Ramos (cell line): Measurements from ENCODE around the gene NGFR.

Source experiments
- in situ Hi-C: fragments of 300-500 bp; cut with MboI; formaldehyde crosslinking; loops from one replicate; pipeline ENCODE4 v1.14.3; 2022; ENCODE audit warnings: low sequenced_read_pairs; ENCODE audit not compliant: unreplicated experiment

Gene NGFR

DNA sequence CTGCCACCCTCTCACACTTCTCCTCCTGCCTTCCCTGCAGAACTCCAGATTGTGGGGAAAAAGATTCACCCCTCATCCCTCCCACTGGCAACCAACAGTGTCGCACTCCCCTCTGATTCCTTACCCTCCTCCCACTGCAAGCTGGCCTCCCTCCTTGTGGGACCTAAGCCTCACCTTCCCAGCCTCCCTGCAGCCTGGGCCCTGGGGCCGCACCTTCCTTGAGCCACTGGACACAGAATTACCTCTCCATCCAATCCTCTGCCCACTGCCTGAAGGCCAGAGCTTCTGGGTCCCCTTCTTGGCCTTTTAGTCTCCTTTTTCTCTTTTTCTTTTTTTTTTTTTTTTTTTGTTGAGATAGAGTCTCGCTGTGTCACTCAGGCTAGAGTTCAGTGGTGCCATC lies 33.9 kb downstream of the NGFR start:
- in situ Hi-C loops, result no loop called here

GRCh38 chr17:49530118-49530517 lies 35.0 kb downstream of the NGFR start:
- in situ Hi-C loops, result no loop called here

GRCh38 chr17:49543860-49544259 lies 48.8 kb downstream of the NGFR start:
- in situ Hi-C loops, result no loop called here

- in situ Hi-C loops, result no loop called here
These were observed 50.0 kb downstream of the NGFR start for GRCh38 chr17:49545007-49545660.

DNA sequence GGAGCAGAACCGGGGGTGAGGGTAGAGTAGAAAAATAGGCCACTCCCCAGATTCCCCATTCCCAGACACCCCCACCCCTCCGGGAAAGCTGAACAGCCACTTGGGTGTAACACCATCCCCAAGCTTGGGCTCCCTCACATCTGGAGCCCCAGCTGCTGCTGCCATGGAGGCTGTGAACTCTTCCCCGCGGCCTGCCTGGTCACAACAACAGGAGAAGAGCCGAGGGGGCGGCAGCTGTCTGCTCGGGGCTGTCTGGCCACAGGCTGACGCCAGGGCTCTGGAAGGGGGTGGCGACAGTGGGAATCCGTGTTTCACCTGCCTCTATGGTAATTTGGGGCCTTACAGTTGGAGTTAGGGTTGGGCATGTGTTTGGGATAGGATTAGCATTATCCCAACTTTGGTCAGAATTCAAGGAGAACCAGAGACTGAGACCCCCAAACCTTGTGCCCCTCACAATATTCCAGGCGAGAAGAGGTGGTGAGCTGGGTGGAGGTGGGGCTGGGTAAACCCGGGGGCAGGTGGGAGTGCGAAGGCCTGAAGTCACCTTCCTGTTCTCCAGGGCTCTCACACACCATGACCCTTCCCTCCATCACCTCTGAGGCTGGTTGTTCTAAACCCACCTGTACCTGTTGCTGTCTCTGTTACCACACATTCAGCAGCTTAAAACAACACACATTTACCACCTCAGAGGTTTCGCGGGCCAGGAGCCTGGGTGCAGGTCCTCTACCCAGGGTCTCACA lies 50.9 kb downstream of the NGFR start:
- in situ Hi-C loops, result no loop called here

GRCh38 chr17:49546546-49547535 lies 51.7 kb downstream of the NGFR start:
- in situ Hi-C loops, result no loop called here

GRCh38 chr17:49547566-49547965 lies 52.5 kb downstream of the NGFR start:
- in situ Hi-C loops, result no loop called here

DNA sequence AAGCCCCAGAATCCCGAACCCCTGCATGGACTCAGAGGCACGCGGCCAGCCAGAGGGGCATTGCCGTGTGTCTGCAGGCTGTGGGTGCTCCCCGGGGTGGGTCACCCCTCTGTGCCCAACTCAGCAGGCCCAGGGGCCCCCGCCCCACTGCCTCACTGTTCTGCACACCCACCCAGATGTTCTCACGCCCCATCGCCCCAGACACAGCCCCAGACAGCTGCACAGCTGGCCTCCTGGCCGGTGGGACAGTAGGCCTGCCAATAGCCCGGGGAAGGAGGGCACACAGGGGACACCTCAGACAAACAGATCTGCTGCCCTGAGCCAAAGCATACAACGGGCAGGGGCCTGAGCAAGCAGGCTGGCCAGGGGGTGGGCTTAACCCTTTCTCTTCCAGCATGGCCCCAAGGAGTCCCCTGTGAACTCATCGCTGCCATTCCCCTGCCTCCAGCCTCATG lies 53.0 kb downstream of the NGFR start:
- in situ Hi-C loops, result no loop called here

DNA sequence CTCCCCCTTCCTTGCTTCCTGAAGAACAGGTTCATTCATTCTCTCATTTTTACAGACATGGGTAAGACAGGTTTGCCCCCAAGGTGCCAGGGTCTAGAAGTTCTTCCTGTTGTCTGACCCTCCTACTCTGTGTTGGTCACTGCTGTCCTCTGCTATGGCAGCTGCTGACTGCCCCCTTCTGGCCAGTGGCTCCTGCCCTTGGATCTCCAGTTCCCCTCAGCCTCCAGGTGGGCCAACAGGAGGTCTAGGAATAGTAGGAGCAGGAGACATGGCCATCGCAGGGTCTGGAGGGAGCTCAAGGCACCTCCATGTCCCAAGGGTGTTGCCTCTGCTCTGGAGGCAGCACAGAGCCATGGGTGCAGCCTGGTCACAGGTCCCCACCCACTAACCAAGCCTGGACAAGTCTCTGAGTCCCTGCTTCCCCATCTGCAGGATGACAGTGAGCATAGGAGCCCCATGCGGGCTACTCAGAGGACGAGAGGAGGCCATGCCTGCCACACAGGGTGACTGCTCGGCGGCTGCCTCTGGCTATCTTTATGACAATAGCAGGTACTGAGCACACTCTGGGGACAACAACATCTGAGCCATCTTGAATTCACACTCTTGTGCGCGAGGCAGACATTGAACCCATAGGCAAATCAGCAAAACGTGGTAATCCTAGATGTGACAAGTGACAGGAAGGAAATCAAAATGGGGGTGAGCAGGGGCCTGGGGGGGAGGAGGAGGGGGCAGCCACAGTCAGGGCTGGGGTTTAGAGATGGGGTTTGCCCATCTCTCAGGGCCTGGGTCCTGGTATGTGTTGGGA lies 53.6 kb downstream of the NGFR start:
- in situ Hi-C loops, result no loop called here

DNA sequence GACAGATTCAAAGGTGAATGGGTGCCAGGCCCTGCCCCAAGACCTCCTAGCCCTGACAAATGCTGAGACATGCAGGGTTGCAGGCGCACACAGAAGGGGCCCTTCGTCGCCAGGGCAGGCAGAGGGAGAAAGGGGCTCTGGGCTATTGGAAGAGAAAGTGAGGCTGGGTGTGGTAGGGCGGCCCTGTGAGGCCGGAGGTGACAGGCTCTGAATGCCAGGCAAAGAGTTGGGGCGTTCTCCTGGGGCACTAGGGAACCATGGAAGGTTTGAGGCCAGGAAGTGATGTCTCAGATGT lies 54.2 kb downstream of the NGFR start:
- in situ Hi-C loops, result no loop called here

- in situ Hi-C loops, result loop anchor here (5.0 to 10.0 kb wide), 2 partner anchors 113 to 145 kb away; no protein-coding TSS in a partner anchor
These were observed 54.9 kb downstream of the NGFR start for GRCh38 chr17:49549691-49550678.

DNA sequence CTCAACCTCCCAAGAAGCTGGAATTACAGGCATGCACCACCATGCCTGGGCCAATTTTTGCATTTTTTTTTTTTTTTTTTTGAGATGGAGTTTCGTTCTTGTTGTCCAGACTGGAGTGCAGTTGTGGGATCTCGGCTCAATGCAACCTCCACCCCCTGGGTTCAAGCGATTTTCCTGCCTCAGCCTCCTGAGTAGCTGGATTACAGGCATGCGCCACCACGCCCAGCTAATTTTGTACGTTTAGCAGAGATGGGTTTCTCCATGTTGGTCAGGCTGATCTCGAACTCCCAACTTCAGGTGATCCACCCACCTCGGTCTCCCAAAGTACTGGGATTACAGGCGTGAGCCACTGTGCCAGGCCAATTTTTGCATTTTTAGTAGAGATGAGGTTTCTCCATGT lies 55.7 kb downstream of the NGFR start:
- in situ Hi-C loops, result loop anchor here (5.0 to 10.0 kb wide), 2 partner anchors 113 to 146 kb away; no protein-coding TSS in a partner anchor

DNA sequence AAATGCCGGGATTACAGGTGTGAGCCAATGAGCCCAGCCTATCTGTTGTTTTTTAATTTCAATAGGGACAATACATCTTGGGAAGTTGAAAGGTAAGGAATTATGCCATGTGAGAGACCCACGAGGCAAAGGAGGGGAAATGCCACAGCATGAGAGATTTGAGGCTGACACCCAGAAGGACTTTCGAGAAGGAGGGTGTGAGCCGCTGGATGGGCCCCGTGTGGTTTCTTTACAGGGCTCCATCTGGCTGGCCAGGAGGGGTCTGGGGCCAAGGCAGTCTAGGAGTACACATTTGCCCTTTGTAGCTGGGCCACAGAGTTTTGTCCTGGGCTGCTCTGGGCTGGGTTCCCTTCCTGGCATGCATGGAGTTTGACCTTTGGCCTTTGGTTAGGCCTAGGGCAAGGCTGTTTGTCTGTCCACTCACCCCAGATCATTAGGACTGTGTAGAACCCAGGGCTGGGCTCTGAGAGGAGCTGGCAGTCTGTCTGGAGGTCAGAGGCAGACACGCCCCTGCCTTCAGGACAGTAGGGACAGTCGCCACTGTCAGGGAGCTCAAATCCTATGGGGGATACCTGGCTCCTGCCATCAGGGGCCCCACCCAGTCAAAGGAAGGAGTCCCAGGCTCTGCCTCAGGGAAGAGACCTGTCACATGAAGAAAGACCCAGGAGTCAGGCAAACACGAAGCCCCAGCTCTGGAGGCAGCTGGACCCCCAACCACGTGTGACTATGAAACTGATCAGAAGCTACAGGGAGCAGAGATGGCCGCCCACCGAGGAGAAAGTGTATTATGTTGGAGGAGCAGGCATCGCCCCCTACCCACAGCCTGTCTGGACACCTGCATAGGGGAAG lies 56.4 kb downstream of the NGFR start:
- in situ Hi-C loops, result loop anchor here (5.0 to 10.0 kb wide), 2 partner anchors 114 to 147 kb away; no protein-coding TSS in a partner anchor

DNA sequence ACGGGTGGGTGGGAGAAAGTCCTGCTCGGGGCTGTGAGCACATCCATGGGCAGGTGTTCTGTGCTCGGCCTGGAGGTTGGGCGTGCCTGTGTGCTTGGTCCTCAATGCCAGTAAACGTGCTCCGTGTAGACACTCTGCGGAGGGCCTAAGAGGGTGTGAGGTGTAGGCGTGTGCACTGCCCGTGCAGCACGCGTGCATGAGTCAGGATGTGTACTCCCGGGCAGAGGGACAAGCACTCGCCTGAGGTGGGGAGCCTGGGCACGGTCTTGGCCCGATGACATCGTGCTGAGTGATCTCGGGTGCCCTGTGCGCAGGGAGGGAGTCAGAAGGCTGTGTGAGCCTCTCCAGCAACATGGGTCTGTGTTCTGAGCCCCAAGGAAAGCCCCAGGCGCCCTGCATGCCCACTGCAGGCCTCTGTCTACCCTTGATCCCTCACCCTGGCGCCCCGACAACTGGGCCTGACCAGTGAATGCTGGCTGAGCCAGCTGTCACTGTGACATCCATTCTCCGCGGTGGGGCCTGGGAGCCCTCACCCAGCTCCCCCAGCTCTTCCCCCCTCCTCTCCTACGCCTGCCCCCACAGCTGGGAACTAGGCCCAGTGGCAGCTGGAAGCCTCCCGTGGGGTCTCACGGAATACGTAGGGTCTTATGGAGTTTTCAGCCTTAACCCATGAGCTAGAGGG lies 57.1 kb downstream of the NGFR start:
- in situ Hi-C loops, result loop anchor here (5.0 to 10.0 kb wide), 2 partner anchors 115 to 147 kb away; no protein-coding TSS in a partner anchor

DNA sequence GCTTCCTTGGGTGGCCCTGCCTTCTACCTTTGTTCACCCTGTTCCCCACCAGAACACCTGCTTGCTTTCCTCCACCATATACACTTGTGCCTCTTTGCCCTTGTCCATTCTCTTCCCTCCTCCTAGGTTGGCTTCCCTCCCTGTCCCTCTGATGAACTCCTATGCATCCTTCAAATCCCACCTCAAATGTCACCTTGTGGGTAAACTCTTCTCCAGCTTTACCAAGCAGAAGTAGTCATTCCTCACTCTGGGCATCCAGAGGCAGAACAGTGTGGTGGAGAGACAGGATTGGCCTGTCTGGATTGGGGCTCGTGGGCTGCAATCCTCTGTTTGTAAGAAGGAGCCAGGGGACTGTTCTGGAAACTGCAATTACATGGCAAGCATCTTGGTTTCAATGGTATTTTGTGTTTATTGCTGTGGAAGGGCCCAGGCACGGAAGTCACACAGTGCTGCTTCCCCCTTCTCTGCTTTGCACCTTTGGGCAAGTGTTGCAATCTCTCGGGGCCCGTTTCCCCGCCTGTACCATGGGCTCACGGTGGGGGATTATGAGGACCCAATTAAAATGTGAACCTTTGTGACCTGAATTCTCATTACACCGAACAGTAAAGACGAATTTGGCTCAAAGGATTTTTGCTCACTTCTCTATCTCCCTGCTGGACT lies 58.7 kb downstream of the NGFR start:
- in situ Hi-C loops, result loop anchor here (5.0 to 10.0 kb wide), 2 partner anchors 117 to 149 kb away; no protein-coding TSS in a partner anchor

GRCh38 chr17:49554694-49555494 lies 59.8 kb downstream of the NGFR start:
- in situ Hi-C loops, result loop anchor here (5.0 to 10.0 kb wide), 2 partner anchors 118 to 150 kb away; no protein-coding TSS in a partner anchor
